ENCODE results near the gene NUDT22. TPM values are rescaled to one million over a fixed set of nuclear protein-coding genes. Genes with fewer than 3 reads are reported as not detected.

NUDT22 gene
- polyA plus RNA-seq, 1 donor (not counting 4 experiments of a cell fraction or from before 2014, with no cell fraction given): 31.1 TPM

- dilution Hi-C loops (cut with MboI; ENCODE audit: extremely low pct_ligation_motif_present, low sequenced_read_pairs): no loop called here
- no peaks in the 10 kb centered on the region for H4K20me1 ChIP-seq (ENCODE audit: control insufficient read depth, extremely low read depth, insufficient read depth, low read length)
- DNase-seq (ENCODE audit: low read depth, low spot score) (no peak), FAIRE-seq (no peak)
- peaks cover 45% of the 10 kb centered on the region for H3K4me1 ChIP-seq (ENCODE audit: control insufficient read depth, extremely low read depth, insufficient read depth, low read length)
- H3K36me3 ChIP-seq (ENCODE audit: control insufficient read depth in 2 of 2, extremely low read depth in 1 of 2, insufficient read depth in 2 of 2, low read length in 2 of 2): peaks cover 41 to 70% of the 10 kb centered on the region in 2 experiments
- H3K27me3 ChIP-seq (ENCODE audit: control insufficient read depth, extremely low read depth, insufficient read depth, low read length): no peaks in the 10 kb centered on the region
- no peak overlapping the region for H3K27ac ChIP-seq (ENCODE audit: control insufficient read depth, insufficient read depth, low read length)
- H3K9ac ChIP-seq (ENCODE audit: control insufficient read depth, extremely low read depth, insufficient read depth, low read length): no peak overlapping the region
- no peaks in the 10 kb centered on the region for H3K9me3 ChIP-seq (ENCODE audit: control insufficient read depth, low read depth, low read length)
- no peak overlapping the region for H3K4me2 ChIP-seq (ENCODE audit: control insufficient read depth, extremely low read depth, insufficient read depth, low read depth, low read length)
- TF ChIP-seq CTCF (optimal IDR thresholded peaks at IDR 0.05 in 1 of 3, IDR thresholded peaks at IDR 0.05 in 1 of 3, conservative IDR thresholded peaks at IDR 0.05 in 1 of 3; ENCODE audit: extremely low read depth in 1 of 3, insufficient read depth in 2 of 3, low read length in 3 of 3): no peak
- TF ChIP-seq EZH2 (IDR thresholded peaks at IDR 0.05; ENCODE audit: low read length): no peak
- H3K79me2 ChIP-seq (ENCODE audit: control insufficient read depth, insufficient read depth, low read length): peaks cover 2% of the 10 kb centered on the region
- no peak overlapping the region for H3K4me3 ChIP-seq (ENCODE audit: control insufficient read depth in 2 of 3, extremely low read depth in 1 of 3, insufficient read depth in 2 of 3, low read depth in 1 of 3, low read length in 3 of 3)
- H3K9me1 ChIP-seq (ENCODE audit: control insufficient read depth, extremely low read depth, insufficient read depth, low read length): peaks cover 2% of the 10 kb centered on the region
- H2AFZ ChIP-seq (ENCODE audit: control insufficient read depth, low read length): no peak overlapping the region
These were observed 38.3 kb downstream of the NUDT22 start for GRCh38 chr11:64264371-64264852.

GRCh38 chr11:64265176-64266160 lies 39.4 kb downstream of the NUDT22 start:
- H3K79me2 ChIP-seq (ENCODE audit: control insufficient read depth, insufficient read depth, low read length): no peaks in the 10 kb centered on the region
- H3K4me2 ChIP-seq (ENCODE audit: control insufficient read depth, extremely low read depth, insufficient read depth, low read depth, low read length): no peak overlapping the region
- H2AFZ ChIP-seq (ENCODE audit: control insufficient read depth, low read length): no peak overlapping the region
- TF ChIP-seq CTCF (optimal IDR thresholded peaks at IDR 0.05 in 1 of 3, IDR thresholded peaks at IDR 0.05 in 1 of 3, conservative IDR thresholded peaks at IDR 0.05 in 1 of 3; ENCODE audit: extremely low read depth in 1 of 3, insufficient read depth in 2 of 3, low read length in 3 of 3) (no peak), EZH2 (IDR thresholded peaks at IDR 0.05; ENCODE audit: low read length) (no peak)
- no peaks in the 10 kb centered on the region for H4K20me1 ChIP-seq (ENCODE audit: control insufficient read depth, extremely low read depth, insufficient read depth, low read length)
- H3K4me1 ChIP-seq (ENCODE audit: control insufficient read depth, extremely low read depth, insufficient read depth, low read length): peaks cover 53% of the 10 kb centered on the region
- DNase-seq (ENCODE audit: low read depth, low spot score): no peak
- H3K36me3 ChIP-seq (ENCODE audit: control insufficient read depth in 2 of 2, extremely low read depth in 1 of 2, insufficient read depth in 2 of 2, low read length in 2 of 2): peaks cover 35 to 62% of the 10 kb centered on the region in 2 experiments
- no peak for FAIRE-seq
- no peaks in the 10 kb centered on the region for H3K9me1 ChIP-seq (ENCODE audit: control insufficient read depth, extremely low read depth, insufficient read depth, low read length)
- dilution Hi-C loops (cut with MboI; ENCODE audit: extremely low pct_ligation_motif_present, low sequenced_read_pairs): no loop called here
- no peak overlapping the region for H3K27ac ChIP-seq (ENCODE audit: control insufficient read depth, insufficient read depth, low read length)
- no peak overlapping the region for H3K9ac ChIP-seq (ENCODE audit: control insufficient read depth, extremely low read depth, insufficient read depth, low read length)
- no peak overlapping the region for H3K4me3 ChIP-seq (ENCODE audit: control insufficient read depth in 2 of 3, extremely low read depth in 1 of 3, insufficient read depth in 2 of 3, low read depth in 1 of 3, low read length in 3 of 3)
- no peaks in the 10 kb centered on the region for H3K27me3 ChIP-seq (ENCODE audit: control insufficient read depth, extremely low read depth, insufficient read depth, low read length)
- H3K9me3 ChIP-seq (ENCODE audit: control insufficient read depth, low read depth, low read length): no peaks in the 10 kb centered on the region
